ENCODE data around the gene PTH1R. TPM values are rescaled to one million over a fixed set of nuclear protein-coding genes. Genes with fewer than 3 reads are reported as not detected.

PTH1R gene
- polyA plus RNA-seq, 3 donors = not detected

DNA sequence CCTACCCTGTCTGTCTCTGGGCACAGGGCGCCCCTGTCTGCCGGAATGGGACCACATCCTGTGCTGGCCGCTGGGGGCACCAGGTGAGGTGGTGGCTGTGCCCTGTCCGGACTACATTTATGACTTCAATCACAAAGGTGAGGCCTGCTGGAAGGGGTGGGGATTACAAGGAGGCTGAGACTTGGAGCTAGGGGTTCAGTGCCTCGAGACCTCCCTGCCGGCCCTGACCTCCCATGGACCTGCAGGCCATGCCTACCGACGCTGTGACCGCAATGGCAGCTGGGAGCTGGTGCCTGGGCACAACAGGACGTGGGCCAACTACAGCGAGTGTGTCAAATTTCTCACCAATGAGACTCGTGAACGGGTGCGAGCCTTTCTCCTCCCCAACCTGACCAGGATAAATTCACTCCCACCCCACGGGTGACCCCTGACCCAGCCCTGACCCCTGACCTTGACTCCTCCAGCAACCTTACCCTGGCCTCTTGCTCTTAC, 20.4 kb downstream of the PTH1R start:
- H3K79me2 ChIP-seq (ENCODE audit: insufficient read depth, low read length) = no peaks in the 10 kb centered on the region
- H3K27me3 Mint-ChIP-seq (ENCODE audit: low read depth in 3 of 3) = peaks cover 26 to 63% (median 37%) of the 10 kb centered on the region in 3 donors
- 84% methylated on average over 13 of the region's 15 CpGs for WGBS (ENCODE audit: insufficient coverage)
- H3K4me3 ChIP-seq (replicated peaks in 1 of 3; ENCODE audit: low read depth in 2 of 3, low read length in 3 of 3) = no peak overlapping the region
- peaks cover 17% of the 10 kb centered on the region for H3K4me1 Mint-ChIP-seq
- intact Hi-C loops (cut with micrococcal nuclease) = no loop called here
- peaks cover under 1 to 6% of the 10 kb centered on the region in 2 donors for H3K4me1 ChIP-seq (ENCODE audit: control insufficient read depth in 1 of 2, insufficient read depth in 2 of 2, low read length in 2 of 2)
- no peaks in the 10 kb centered on the region for H3K9me3 ChIP-seq (replicated peaks in 1 of 2; ENCODE audit: control insufficient read depth in 1 of 2, insufficient read depth in 1 of 2, low read length in 2 of 2)
- peaks cover 3 to 27% of the 10 kb centered on the region in 2 donors for H3K27me3 ChIP-seq (ENCODE audit: control insufficient read depth in 2 of 2, insufficient read depth in 2 of 2, low read length in 2 of 2)
- no peak overlapping the region for H3K9ac ChIP-seq (ENCODE audit: insufficient read depth, low read length, poor library complexity, severe bottlenecking)
- H3K4me3 Mint-ChIP-seq = peak overlapping the region in 1 of 2 donors; percentile 75
- no peaks in the 10 kb centered on the region for H4K20me1 ChIP-seq (ENCODE audit: insufficient read depth, low read length)
- H3K4me2 ChIP-seq (replicated peaks; ENCODE audit: extremely low read depth, low read length, poor library complexity, severe bottlenecking) = no peak overlapping the region
- TF ChIP-seq CTCF (IDR thresholded peaks at IDR 0.05) = no peak
- DNase-seq = no peak
- no peaks in the 10 kb centered on the region for H3K36me3 ChIP-seq (replicated peaks in 1 of 2; ENCODE audit: control insufficient read depth in 1 of 2, insufficient read depth in 2 of 2, low read length in 2 of 2)
- peaks cover 0 to 3% (median 0%) of the 10 kb centered on the region in 7 donors for H3K9me3 Mint-ChIP-seq
- H3K27ac ChIP-seq (ENCODE audit: low read depth in 1 of 2, low read length in 2 of 2) = no peak overlapping the region
- H3K36me3 Mint-ChIP-seq = no peaks in the 10 kb centered on the region
- H2AFZ ChIP-seq (ENCODE audit: insufficient read depth, low read depth, low read length, poor library complexity, severe bottlenecking) = no peak overlapping the region
- H3K27ac Mint-ChIP-seq = no peak overlapping the region

DNA sequence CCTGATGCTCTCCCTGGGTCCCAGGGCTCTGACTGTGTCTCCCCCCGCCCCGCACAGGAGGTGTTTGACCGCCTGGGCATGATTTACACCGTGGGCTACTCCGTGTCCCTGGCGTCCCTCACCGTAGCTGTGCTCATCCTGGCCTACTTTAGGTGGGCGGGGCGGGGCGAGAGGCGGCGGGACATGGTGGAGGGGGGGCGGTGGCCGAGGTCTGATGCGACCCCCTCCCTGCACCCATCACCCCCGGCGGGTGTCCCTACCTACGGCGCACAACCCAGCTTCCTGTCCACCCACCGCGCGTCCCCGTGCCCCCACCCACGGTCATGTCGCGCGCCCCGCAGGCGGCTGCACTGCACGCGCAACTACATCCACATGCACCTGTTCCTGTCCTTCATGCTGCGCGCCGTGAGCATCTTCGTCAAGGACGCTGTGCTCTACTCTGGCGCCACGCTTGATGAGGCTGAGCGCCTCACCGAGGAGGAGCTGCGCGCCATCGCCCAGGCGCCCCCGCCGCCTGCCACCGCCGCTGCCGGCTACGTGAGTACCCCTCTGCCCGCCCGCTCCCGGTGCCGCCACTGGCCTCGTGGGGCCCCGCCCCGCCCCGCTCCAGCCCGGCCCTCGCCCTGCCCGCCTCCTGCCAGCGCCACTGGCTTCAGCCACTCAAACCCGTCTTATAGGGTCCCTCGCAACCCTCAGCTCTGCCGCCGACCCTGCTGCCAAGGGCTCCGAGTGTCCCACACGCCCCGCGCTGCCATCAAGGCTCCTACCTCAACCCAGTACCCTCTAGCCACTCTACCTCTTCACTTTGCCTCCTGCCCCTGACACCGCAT, 21.0 kb downstream of the PTH1R start:
- H3K27me3 Mint-ChIP-seq (ENCODE audit: low read depth in 3 of 3) = peaks cover 26 to 57% (median 31%) of the 10 kb centered on the region in 3 donors
- Histone ChIP-seq H3K9ac (ENCODE audit: insufficient read depth, low read length, poor library complexity, severe bottlenecking) (no peak overlapping the region), H2AFZ (ENCODE audit: insufficient read depth, low read depth, low read length, poor library complexity, severe bottlenecking) (no peak overlapping the region), H4K20me1 (ENCODE audit: insufficient read depth, low read length) (no peaks in the 10 kb centered on the region), H3K4me1 (ENCODE audit: control insufficient read depth in 1 of 2, insufficient read depth in 2 of 2, low read length in 2 of 2) (peaks cover 4 to 12% of the 10 kb centered on the region in 2 donors), H3K27ac (ENCODE audit: low read depth in 1 of 2, low read length in 2 of 2) (no peak overlapping the region), H3K9me3 (replicated peaks in 1 of 2; ENCODE audit: control insufficient read depth in 1 of 2, insufficient read depth in 1 of 2, low read length in 2 of 2) (no peaks in the 10 kb centered on the region), H3K4me3 (replicated peaks in 1 of 3; ENCODE audit: low read depth in 2 of 3, low read length in 3 of 3) (no peak overlapping the region), H3K27me3 (ENCODE audit: control insufficient read depth in 2 of 2, insufficient read depth in 2 of 2, low read length in 2 of 2) (peaks cover 3 to 21% of the 10 kb centered on the region in 2 donors), H3K36me3 (replicated peaks in 1 of 2; ENCODE audit: control insufficient read depth in 1 of 2, insufficient read depth in 2 of 2, low read length in 2 of 2) (no peaks in the 10 kb centered on the region), H3K79me2 (ENCODE audit: insufficient read depth, low read length) (no peaks in the 10 kb centered on the region), H3K4me2 (replicated peaks; ENCODE audit: extremely low read depth, low read length, poor library complexity, severe bottlenecking) (peak overlapping the region; percentile 15)
- peaks cover 0 to 3% (median 0%) of the 10 kb centered on the region in 7 donors for H3K9me3 Mint-ChIP-seq
- intact Hi-C loops (cut with micrococcal nuclease) = no loop called here
- no peaks in the 10 kb centered on the region for H3K36me3 Mint-ChIP-seq
- no peak for DNase-seq
- peaks cover 21% of the 10 kb centered on the region for H3K4me1 Mint-ChIP-seq
- H3K4me3 Mint-ChIP-seq = peak overlapping the region in 1 of 2 donors; percentile 86
- TF ChIP-seq CTCF (IDR thresholded peaks at IDR 0.05) = no peak
- H3K27ac Mint-ChIP-seq = no peak overlapping the region
- WGBS (ENCODE audit: insufficient coverage) = 22% methylated on average over 57 of the region's 71 CpGs
